GM12874 (cell line): ENCODE results near the gene PNO1.

ENCODE experiments used
- CTCF ChIP-seq: IDR thresholded peaks from 2 replicates; pipeline ENCODE4 v1.5.1; 2011; ENCODE audit warnings: low read depth, mild to moderate bottlenecking, control low read depth, low read length, moderate library complexity; ENCODE audit not compliant: insufficient read depth

PNO1 gene

GRCh38 chr2:68158134-68158447, 403 bp downstream of the PNO1 start:
- TF ChIP-seq CTCF: no peak

- no peak for TF ChIP-seq CTCF
Observed at GRCh38 chr2:68163641-68164040, 6.0 kb downstream of the PNO1 start.

GRCh38 chr2:68167186-68167585, 9.5 kb downstream of the PNO1 start:
- no peak for TF ChIP-seq CTCF

- no peak for TF ChIP-seq CTCF
Observed at GRCh38 chr2:68169308-68169707, 11.6 kb downstream of the PNO1 start.

- no peak for TF ChIP-seq CTCF
Observed at GRCh38 chr2:68171146-68171545, 13.5 kb downstream of the PNO1 start.

- no peak for TF ChIP-seq CTCF
Observed at GRCh38 chr2:68171684-68172083, 14.0 kb downstream of the PNO1 start.

- TF ChIP-seq CTCF: no peak
Observed at GRCh38 chr2:68172521-68172920, 14.8 kb downstream of the PNO1 start.
